Measurements from ENCODE around the gene IL23R. TPM values are rescaled to one million over a fixed set of nuclear protein-coding genes. Genes with fewer than 3 reads are reported as not detected.

The IL23R gene
- total and polyA plus RNA-seq, 10 donors: 0.07 to 1.2 (median 0.67) TPM; not detected in 2

DNA sequence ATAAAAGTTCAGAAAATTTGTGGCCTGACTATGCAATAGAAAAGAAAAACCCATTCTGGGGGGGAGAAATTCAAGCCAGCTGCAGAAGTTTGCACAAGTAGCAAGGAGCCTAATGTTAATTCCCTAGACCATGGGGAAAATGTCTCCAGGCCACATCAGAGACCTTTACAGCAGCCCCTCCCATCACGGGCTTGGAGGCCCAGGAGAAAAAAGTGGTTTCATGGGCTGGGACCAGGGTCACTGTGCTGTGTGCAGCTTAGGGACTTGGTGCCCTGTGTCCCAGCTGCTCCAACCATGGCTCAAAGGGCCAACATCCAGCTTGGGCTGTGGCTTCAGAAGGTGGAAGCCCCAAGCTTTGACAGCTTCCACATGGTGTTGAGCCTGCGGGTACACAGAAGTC, 42.0 kb downstream of the IL23R start:
- TF ChIP-seq POLR2AphosphoS5 (IDR thresholded peaks at IDR 0.05) (no peak), POLR2A (IDR thresholded peaks at IDR 0.05) (no peak)
- TF ChIP-seq, protein P1, sequence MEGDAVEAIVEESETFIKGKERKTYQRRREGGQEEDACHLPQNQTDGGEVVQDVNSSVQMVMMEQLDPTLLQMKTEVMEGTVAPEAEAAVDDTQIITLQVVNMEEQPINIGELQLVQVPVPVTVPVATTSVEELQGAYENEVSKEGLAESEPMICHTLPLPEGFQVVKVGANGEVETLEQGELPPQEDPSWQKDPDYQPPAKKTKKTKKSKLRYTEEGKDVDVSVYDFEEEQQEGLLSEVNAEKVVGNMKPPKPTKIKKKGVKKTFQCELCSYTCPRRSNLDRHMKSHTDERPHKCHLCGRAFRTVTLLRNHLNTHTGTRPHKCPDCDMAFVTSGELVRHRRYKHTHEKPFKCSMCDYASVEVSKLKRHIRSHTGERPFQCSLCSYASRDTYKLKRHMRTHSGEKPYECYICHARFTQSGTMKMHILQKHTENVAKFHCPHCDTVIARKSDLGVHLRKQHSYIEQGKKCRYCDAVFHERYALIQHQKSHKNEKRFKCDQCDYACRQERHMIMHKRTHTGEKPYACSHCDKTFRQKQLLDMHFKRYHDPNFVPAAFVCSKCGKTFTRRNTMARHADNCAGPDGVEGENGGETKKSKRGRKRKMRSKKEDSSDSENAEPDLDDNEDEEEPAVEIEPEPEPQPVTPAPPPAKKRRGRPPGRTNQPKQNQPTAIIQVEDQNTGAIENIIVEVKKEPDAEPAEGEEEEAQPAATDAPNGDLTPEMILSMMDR (IDR thresholded peaks at IDR 0.05 in 8 of 11, conservative IDR thresholded peaks at IDR 0.05 in 3 of 11): no peak
- no peak overlapping the region for H3K4me3 ChIP-seq
- no peaks in the 10 kb centered on the region for H3K27me3 ChIP-seq (replicated peaks in 1 of 7)
- no peaks in the 10 kb centered on the region for H3K36me3 ChIP-seq
- no peak overlapping the region for H3K27ac ChIP-seq
- DNase-seq: no peak
- intact Hi-C loops (cut with DNase I; ENCODE audit: low total_unique reads): no loop called here
- no peaks in the 10 kb centered on the region for H3K9me3 ChIP-seq
- H3K4me1 ChIP-seq: no peaks in the 10 kb centered on the region
- WGBS, 5 donors: 58 to 96% (median 88%) methylated on average over 2 of the region's 2 CpGs

DNA sequence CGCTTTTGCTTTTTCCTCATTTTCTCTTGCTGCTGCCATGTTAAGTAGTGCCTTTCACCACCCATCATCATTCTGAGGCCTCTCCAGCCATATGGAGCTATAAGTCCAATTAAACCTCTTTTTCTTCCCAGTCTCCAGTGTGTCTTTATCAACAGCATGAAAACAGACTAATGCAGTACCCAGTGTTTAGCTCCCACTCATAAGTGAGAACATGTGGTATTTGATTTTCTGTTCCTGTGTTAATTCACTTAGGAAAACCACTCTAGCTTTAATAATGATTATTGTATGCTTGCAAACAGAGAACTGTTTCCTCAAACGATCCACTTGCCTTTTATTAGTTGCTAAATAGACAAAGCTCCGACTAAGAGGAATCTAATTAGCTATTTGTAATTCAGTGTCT, 43.3 kb downstream of the IL23R start:
- 85 to 93% (median 93%) methylated on average over 3 of the region's 3 CpGs for WGBS, 5 donors
- H3K36me3 ChIP-seq: no peaks in the 10 kb centered on the region
- no peak overlapping the region for H3K27ac ChIP-seq
- no peaks in the 10 kb centered on the region for H3K27me3 ChIP-seq (replicated peaks in 1 of 7)
- no peaks in the 10 kb centered on the region for H3K4me1 ChIP-seq
- no peaks in the 10 kb centered on the region for H3K9me3 ChIP-seq
- no peak for DNase-seq
- no peak overlapping the region for H3K4me3 ChIP-seq
- intact Hi-C loops (cut with DNase I; ENCODE audit: low total_unique reads): no loop called here
- TF ChIP-seq POLR2AphosphoS5 (IDR thresholded peaks at IDR 0.05): no peak
- TF ChIP-seq POLR2A (IDR thresholded peaks at IDR 0.05): no peak
- TF ChIP-seq, protein P1 (IDR thresholded peaks at IDR 0.05 in 8 of 11, conservative IDR thresholded peaks at IDR 0.05 in 3 of 11): no peak

DNA sequence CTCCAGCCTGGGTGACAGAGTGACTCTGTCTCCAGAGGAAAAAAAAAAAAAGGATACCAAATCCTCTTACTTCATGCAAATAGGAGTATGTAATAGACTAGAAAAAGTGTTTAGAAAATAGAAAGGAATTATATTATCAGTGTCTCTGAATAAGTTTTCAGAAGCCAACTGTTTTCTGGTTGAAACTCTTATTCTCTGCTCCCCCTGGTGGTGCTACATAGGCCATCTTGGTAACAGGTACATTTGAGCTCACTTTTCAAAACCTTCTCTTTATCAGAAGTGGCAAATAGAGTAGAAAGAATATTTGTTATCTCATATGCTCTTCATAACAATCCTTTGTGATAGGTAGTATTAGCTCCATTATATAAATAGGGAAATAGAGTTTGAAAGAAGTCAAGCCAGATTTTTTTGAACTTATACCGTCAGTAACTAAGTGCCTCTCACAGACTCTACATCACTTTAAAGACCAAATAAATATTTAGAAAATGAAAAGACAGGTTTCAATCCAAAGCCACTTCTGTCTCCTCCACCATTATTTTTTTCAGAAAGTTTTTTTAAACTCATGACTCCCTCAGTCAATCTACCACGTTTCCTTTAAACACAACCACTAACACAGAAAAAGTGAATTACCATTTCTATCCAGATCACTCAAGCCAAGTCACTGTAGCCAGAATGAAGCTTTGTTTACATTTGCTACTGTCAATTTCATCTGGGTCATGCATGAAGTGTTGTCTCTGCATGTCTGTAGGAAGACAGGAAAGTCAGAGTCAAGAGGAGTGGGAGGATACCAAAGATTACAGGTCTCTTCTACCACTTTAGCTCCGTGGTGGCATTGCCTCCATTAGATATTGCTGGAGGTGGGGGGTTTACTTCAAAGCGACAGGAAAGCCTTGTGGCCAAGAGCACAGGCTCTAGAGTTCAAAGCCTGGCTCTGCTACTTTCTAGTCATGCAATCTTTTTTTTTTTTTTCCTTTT, 45.6 kb downstream of the IL23R start:
- Histone ChIP-seq H3K4me1 (no peaks in the 10 kb centered on the region), H3K27me3 (replicated peaks in 1 of 7) (no peaks in the 10 kb centered on the region), H3K27ac (no peak overlapping the region), H3K36me3 (no peaks in the 10 kb centered on the region), H3K9me3 (no peaks in the 10 kb centered on the region), H3K4me3 (no peak overlapping the region)
- no peak for DNase-seq
- no peak for TF ChIP-seq POLR2AphosphoS5 (IDR thresholded peaks at IDR 0.05)
- TF ChIP-seq, protein P1 (IDR thresholded peaks at IDR 0.05 in 8 of 11, conservative IDR thresholded peaks at IDR 0.05 in 3 of 11): peak in 9 of 11 experiments; percentile 22 to 65 (median 53)
- WGBS, 5 donors: 56 to 69% (median 59%) methylated on average over 4 of the region's 4 CpGs
- intact Hi-C loops (cut with DNase I; ENCODE audit: low total_unique reads): loop anchor here (5.0 kb wide), 1 partner anchor 450 kb away; no protein-coding TSS in a partner anchor

DNA sequence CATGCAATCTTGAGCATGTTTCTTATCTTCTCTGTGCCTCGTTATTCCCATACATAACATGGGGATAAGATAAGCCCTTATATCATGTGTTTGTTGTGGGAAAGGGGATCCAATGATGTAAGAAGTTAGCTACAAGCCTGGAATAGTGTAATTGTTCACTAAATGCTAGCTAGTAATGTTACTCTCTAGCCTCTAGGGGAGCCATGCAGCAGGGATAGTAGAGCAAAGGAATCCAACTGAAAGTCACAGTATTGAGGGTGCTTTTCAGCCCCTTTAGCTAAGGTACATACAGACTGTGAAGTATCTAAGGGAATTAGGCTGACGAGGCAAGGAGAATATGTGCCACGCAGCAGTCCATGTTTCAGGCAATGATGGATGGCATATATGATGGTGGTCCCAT, 46.9 kb downstream of the IL23R start:
- intact Hi-C loops (cut with DNase I; ENCODE audit: low total_unique reads): loop anchor here (5.0 kb wide), 1 partner anchor 451 kb away; no protein-coding TSS in a partner anchor

More for the DNA sequence above, 46.9 kb downstream of the IL23R start:
- no peaks in the 10 kb centered on the region for H3K27me3 ChIP-seq (replicated peaks in 1 of 7)
- no peaks in the 10 kb centered on the region for H3K9me3 ChIP-seq
- no peaks in the 10 kb centered on the region for H3K4me1 ChIP-seq
- H3K36me3 ChIP-seq: no peaks in the 10 kb centered on the region
- DNase-seq: no peak
- TF ChIP-seq, protein P1 (IDR thresholded peaks at IDR 0.05 in 8 of 11, conservative IDR thresholded peaks at IDR 0.05 in 3 of 11): peak in 4 of 11 experiments; percentile 16 to 33 (median 26)
- TF ChIP-seq POLR2A (IDR thresholded peaks at IDR 0.05): no peak
- TF ChIP-seq POLR2AphosphoS5 (IDR thresholded peaks at IDR 0.05): no peak
- H3K27ac ChIP-seq: no peak overlapping the region
- no peak overlapping the region for H3K4me3 ChIP-seq
- 67 to 73% (median 69%) methylated on average over 3 of the region's 3 CpGs for WGBS, 5 donors

Data from spleen (tissue), 11 donors.